A673 (cell line): ENCODE results near the gene GRHL1. TPM values are rescaled to one million over a fixed set of nuclear protein-coding genes. Genes with fewer than 3 reads are reported as not detected.

Experiments
- BruUV-seq: library from RNA; stranded (reverse); fragments of 400-500 nt; replicated peaks from 2 replicates; lab custom pipeline; 2021; lab: Mats Ljungman, UMichigan
- CTCF ChIA-PET: fragments of 300-600 bp; sonication (Branson Sonifier 250); formaldehyde crosslinking; loops from one replicate; lab custom pipeline; 2022; ENCODE audit warnings: antibody characterized with exemption; lab: Charles Lee
- POLR2A ChIA-PET: fragments of 300-600 bp; sonication (Branson Sonifier 250); formaldehyde crosslinking; loops from one replicate; lab custom pipeline; 2022; ENCODE audit warnings: antibody characterized with exemption; ENCODE audit not compliant: low non-redundant PET; lab: Charles Lee
- DNase-seq: peaks from one replicate; pipeline ENCODE4 v3.0.0-alpha.2; 2015; ENCODE audit warnings: low spot score
- H3K27ac ChIP-seq: fragments of 200-600 bp; sonication (generic); 2 replicates; pipeline ENCODE4 v1.5.1; 2016; ENCODE audit warnings: mixed run types, low read depth, mild to moderate bottlenecking, mixed read lengths, antibody characterized with exemption, low read length; ENCODE audit not compliant: poor library complexity, severe bottlenecking
- H3K27me3 ChIP-seq: fragments of 200-600 bp; sonication (generic); replicated peaks from 2 replicates; pipeline ENCODE4 v1.6.1; 2017; ENCODE audit warnings: mixed run types, low read depth, mild to moderate bottlenecking, mixed read lengths, antibody characterized with exemption, low read length; ENCODE audit not compliant: insufficient read depth, poor library complexity
- H3K36me3 ChIP-seq: fragments of 200-600 bp; sonication (generic); 2 replicates; pipeline ENCODE4 v1.6.1; 2016; ENCODE audit warnings: mixed run types, mild to moderate bottlenecking, mixed read lengths, antibody characterized with exemption, low read length; ENCODE audit not compliant: insufficient read depth, poor library complexity, severe bottlenecking
- H3K4me1 ChIP-seq: fragments of 200-600 bp; sonication (generic); 2 replicates; pipeline ENCODE4 v1.6.1; 2017; ENCODE audit warnings: mixed run types, mild to moderate bottlenecking, mixed read lengths, antibody characterized with exemption, low read length; ENCODE audit not compliant: insufficient read depth, poor library complexity, severe bottlenecking
- H3K4me3 ChIP-seq: fragments of 200-600 bp; sonication (generic); 2 replicates; pipeline ENCODE4 v1.5.1; 2016; ENCODE audit warnings: low read depth, mixed run types, mild to moderate bottlenecking, mixed read lengths, low read length; ENCODE audit not compliant: poor library complexity, severe bottlenecking
- H3K9me3 ChIP-seq: fragments of 200-600 bp; sonication (generic); 2 replicates; pipeline ENCODE4 v1.6.1; 2016; ENCODE audit warnings: mixed run types, low read depth, mild to moderate bottlenecking, mixed read lengths, antibody characterized with exemption, low read length; ENCODE audit not compliant: poor library complexity, severe bottlenecking
- EZH2 ChIP-seq: fragments of 200-600 bp; sonication (generic); IDR thresholded peaks from 2 replicates; pipeline ENCODE4 v1.6.1; 2017; ENCODE audit warnings: borderline replicate concordance, low read depth, mild to moderate bottlenecking, mixed read lengths, antibody characterized with exemption, low read length; ENCODE audit not compliant: poor library complexity, severe bottlenecking
- intact Hi-C: fragments of 100-400 bp; cut with micrococcal nuclease; formaldehyde crosslinking; loops from one replicate; pipeline ENCODE4 v1.10.0; 2022; ENCODE audit not compliant: unreplicated experiment
- total RNA-seq: library from RNA; stranded (reverse); gene quantifications from 2 replicates; pipeline ENCODE4 v1.2.3, GENCODE V29; 2021
- TF ChIP-seq, protein P1 (sequence below): fragments of 300-800, 200-600 bp; sonication (generic); conservative IDR thresholded peaks from 2 replicates; pipeline ENCODE4 v1.5.1; 2017; ENCODE audit warnings: low read depth, mild to moderate bottlenecking, antibody characterized with exemption, low read length, moderate library complexity, mixed read lengths

GRHL1 gene
- total RNA-seq, 1 experiment from 2014 or later: 0.13 TPM

GRCh38 chr2:9964334-9964980 is 13.0 kb downstream of the GRHL1 start:
- POLR2A ChIA-PET: no interaction called here
- CTCF ChIA-PET: no interaction called here
- Histone ChIP-seq H3K9me3 (no peaks in the 10 kb centered on the region), H3K27ac (no peak overlapping the region), H3K36me3 (no peaks in the 10 kb centered on the region), H3K4me3 (no peak overlapping the region), H3K27me3 (no peaks in the 10 kb centered on the region), H3K4me1 (no peaks in the 10 kb centered on the region)
- no TSS peak for BruUV-seq
- DNase-seq: no peak
- intact Hi-C loops: no loop called here
- no peak for TF ChIP-seq EZH2
- TF ChIP-seq, protein P1, sequence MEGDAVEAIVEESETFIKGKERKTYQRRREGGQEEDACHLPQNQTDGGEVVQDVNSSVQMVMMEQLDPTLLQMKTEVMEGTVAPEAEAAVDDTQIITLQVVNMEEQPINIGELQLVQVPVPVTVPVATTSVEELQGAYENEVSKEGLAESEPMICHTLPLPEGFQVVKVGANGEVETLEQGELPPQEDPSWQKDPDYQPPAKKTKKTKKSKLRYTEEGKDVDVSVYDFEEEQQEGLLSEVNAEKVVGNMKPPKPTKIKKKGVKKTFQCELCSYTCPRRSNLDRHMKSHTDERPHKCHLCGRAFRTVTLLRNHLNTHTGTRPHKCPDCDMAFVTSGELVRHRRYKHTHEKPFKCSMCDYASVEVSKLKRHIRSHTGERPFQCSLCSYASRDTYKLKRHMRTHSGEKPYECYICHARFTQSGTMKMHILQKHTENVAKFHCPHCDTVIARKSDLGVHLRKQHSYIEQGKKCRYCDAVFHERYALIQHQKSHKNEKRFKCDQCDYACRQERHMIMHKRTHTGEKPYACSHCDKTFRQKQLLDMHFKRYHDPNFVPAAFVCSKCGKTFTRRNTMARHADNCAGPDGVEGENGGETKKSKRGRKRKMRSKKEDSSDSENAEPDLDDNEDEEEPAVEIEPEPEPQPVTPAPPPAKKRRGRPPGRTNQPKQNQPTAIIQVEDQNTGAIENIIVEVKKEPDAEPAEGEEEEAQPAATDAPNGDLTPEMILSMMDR: no peak

DNA sequence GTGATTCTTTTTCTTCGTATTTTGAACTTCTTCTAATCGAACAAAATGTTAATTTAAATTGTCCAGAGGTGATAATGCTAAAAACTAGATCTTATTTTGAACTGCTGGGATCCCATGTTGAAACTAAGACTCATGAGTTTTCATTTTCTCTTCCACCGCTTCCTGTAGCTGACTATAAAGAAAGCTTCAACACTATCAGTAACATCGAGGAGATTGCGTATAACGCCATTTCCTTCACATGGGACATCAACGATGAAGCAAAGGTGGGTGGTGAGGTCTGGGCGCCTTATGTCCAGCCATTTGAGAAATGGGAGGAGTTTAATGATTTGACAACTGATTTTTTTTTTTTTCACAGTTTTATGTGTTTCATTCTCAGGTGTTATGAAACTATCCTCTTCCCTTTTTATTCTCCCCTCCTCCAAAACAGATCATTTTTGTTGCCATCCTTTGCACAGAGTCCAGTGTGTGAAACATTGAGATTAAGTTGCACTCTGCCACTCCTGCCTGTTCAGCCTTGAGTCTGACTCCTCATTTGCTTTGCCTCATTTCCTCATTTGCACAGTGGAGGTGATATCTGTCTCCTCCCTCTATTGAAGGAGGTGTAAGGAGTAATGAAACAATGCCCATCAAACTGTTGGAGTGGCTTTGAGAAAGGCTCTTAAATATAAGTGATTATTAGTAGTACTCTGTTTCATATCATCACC is 13.8 kb downstream of the GRHL1 start:
- H3K27ac ChIP-seq: no peak overlapping the region
- no peaks in the 10 kb centered on the region for H3K36me3 ChIP-seq
- H3K4me1 ChIP-seq: no peaks in the 10 kb centered on the region
- POLR2A ChIA-PET: no interaction called here
- no peak for DNase-seq
- BruUV-seq: no TSS peak
- H3K27me3 ChIP-seq: no peaks in the 10 kb centered on the region
- no peak overlapping the region for H3K4me3 ChIP-seq
- TF ChIP-seq, protein P1: no peak
- TF ChIP-seq EZH2: no peak
- no peaks in the 10 kb centered on the region for H3K9me3 ChIP-seq
- CTCF ChIA-PET: no interaction called here
- intact Hi-C loops: no loop called here

GRCh38 chr2:9966491-9967022 is 15.1 kb downstream of the GRHL1 start:
- CTCF ChIA-PET: no interaction called here
- no peak for DNase-seq
- no peak for TF ChIP-seq EZH2
- TF ChIP-seq, protein P1: no peak
- H3K4me1 ChIP-seq: no peaks in the 10 kb centered on the region
- no peaks in the 10 kb centered on the region for H3K9me3 ChIP-seq
- no peak overlapping the region for H3K27ac ChIP-seq
- H3K27me3 ChIP-seq: no peaks in the 10 kb centered on the region
- intact Hi-C loops: no loop called here
- no TSS peak for BruUV-seq
- POLR2A ChIA-PET: no interaction called here
- H3K36me3 ChIP-seq: no peaks in the 10 kb centered on the region
- H3K4me3 ChIP-seq: no peak overlapping the region
